ENCODE data around the gene OR6F1. TPM values are rescaled to one million over a fixed set of nuclear protein-coding genes. Genes with fewer than 3 reads are reported as not detected.

Gene OR6F1
- total RNA-seq (2022; extraction: Qiagen RNA extraction; ENCODE audit: low read depth): not detected in 5 replicates

DNA sequence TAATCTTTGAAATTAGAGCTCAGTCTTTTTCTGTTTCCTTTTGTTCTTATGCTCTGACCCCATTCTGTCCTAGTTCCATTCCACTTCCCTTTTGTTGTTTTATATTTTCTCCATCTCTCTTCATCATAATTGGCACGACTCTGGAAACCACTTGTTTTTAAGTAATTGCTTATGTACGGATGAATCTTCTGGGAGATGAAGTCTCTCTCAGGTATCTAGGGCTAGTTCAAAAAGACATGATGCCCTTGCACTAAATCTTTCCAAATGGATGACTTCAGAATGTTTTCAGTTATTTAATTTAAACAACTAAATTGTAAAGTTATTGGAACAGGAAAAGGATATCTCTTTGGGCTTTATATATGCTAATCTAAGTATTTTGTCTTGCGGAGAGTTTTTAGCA, at the start of gene OR6F1:
Gene OR6F1, minus strand, starts transcription at position 101 of the 400 bp plus-strand sequence. CDS start 3,891 bp downstream, outside the sequence.

DNA sequence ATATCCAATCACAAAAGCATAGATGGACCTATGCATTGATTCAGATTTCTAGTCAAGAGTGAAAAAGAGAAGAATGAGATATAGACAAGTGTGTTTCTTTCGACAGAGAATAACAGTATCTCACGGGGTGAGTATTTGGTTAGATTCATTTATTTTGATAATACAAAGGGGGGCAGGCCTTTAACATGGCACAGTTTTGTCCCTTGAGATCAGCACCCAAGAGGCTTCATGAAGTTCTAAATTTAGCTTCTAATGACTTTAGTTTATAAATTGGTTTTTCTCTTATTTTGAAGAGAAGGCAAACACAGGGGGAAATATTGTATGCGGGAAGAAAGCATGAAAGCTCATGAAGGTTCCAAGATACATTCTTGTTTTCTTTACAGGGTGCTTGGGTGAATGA, 44.0 kb upstream of the OR6F1 start, which contains the start of gene OR1C1:
Gene OR1C1, minus strand, starts transcription at position 101 of the 400 bp plus-strand sequence. CDS start 2,150 bp downstream, outside the sequence.

DNA sequence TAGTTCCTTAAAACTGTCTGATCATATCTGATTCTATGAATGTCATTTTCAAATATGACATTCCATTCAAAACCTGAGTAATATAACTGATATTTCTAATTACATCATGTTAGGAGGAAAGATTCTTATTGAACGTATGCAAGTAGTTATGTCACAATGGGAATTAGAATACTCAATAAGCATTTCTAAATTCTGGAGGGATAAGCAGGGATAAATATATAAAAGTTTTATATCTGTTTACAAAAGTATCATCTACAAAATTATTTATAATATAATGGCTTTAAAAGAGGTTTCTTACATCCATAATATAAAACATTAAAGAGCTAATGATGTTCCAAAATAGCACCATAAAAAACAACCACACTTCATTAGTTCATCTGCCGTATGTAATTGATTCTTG, 31.6 kb upstream of the OR6F1 start, which contains the start of gene OR14A2:
Gene OR14A2, minus strand, starts transcription at position 101 of the 400 bp plus-strand sequence.

DNA sequence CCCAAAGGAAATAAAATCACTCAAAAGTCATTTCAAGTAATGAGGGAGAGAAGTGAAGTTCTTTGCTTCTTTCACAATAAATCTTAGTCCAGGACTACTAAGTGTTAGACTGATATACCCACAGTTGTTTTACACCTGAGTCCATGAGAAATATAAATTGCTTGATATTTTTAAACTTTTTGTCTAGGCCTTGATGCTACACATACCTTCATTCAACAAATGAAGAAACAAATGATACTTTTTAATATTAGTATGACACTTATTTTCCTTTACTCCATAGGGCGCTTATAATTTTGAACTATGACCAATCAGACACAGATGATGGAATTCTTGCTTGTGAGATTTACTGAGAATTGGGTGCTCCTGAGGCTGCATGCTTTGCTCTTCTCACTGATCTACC, 21.9 kb upstream of the OR6F1 start, which contains the start of gene OR14K1:
Gene OR14K1, plus strand, starts transcription at position 301 of the 400 bp plus-strand sequence. Its CDS starts 0 bp downstream, at position 301.

DNA sequence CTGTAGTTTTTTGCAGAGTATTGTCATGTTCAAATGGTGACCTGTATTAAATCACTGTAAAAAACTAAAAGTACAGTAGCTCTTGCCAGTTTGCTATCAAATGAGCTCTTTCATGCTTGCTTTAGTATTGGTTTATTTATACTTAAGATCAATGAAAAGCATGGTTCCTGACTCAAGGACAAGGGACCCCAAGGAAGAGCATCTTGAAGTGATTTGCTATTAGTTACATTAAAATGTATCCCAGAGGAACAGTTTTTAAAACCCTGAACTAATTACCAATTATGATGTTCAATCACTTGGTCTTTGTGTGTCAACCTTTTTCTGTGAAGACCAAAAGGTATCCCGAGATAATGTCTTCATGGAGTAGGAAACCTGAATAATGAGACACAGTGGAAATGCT, 36.8 kb downstream of the OR6F1 start, which contains the start of gene OR13G1:
Gene OR13G1, minus strand, starts transcription at position 101 of the 400 bp plus-strand sequence. CDS start 6,698 bp downstream, outside the sequence.

Other genes starting within 250 kb of the OR6F1 start
- gene OR2C3, start 180.2 kb downstream of the OR6F1 start, total RNA-seq (2022; extraction: Qiagen RNA extraction; ENCODE audit: low read depth): not detected in 5 replicates
- not detected in 5 replicates for gene GCSAML, start 167.5 kb downstream of the OR6F1 start, total RNA-seq (2022; extraction: Qiagen RNA extraction; ENCODE audit: low read depth)
- gene OR2G2, start 128.3 kb downstream of the OR6F1 start, total RNA-seq (2022; extraction: Qiagen RNA extraction; ENCODE audit: low read depth): not detected in 5 replicates
- gene OR2G3, start 111.1 kb downstream of the OR6F1 start, total RNA-seq (2022; extraction: Qiagen RNA extraction; ENCODE audit: low read depth): not detected in 5 replicates
- not detected in 5 replicates for gene OR13G1, start 36.9 kb downstream of the OR6F1 start, total RNA-seq (2022; extraction: Qiagen RNA extraction; ENCODE audit: low read depth)
- gene OR14K1, start 22.0 kb upstream of the OR6F1 start, total RNA-seq (2022; extraction: Qiagen RNA extraction; ENCODE audit: low read depth): not detected in 5 replicates
- gene OR14A2, start 31.5 kb upstream of the OR6F1 start, total RNA-seq (2022; extraction: Qiagen RNA extraction; ENCODE audit: low read depth): not detected in 5 replicates
- gene OR1C1, start 43.9 kb upstream of the OR6F1 start, total RNA-seq (2022; extraction: Qiagen RNA extraction; ENCODE audit: low read depth): not detected in 5 replicates
- not detected in 5 replicates for gene OR14A16, start 107.5 kb upstream of the OR6F1 start, total RNA-seq (2022; extraction: Qiagen RNA extraction; ENCODE audit: low read depth)
- gene OR11L1, start 125.2 kb upstream of the OR6F1 start, total RNA-seq (2022; extraction: Qiagen RNA extraction; ENCODE audit: low read depth): not detected in 5 replicates
- gene TRIM58, start 140.5 kb upstream of the OR6F1 start, total RNA-seq (2022; extraction: Qiagen RNA extraction; ENCODE audit: low read depth): not detected in 5 replicates
- not detected in 5 replicates for gene OR2W3, start 178.9 kb upstream of the OR6F1 start, total RNA-seq (2022; extraction: Qiagen RNA extraction; ENCODE audit: low read depth)
- gene OR2T8, start 203.6 kb upstream of the OR6F1 start, total RNA-seq (2022; extraction: Qiagen RNA extraction; ENCODE audit: low read depth): not detected in 5 replicates
- gene OR2AJ1, start 208.2 kb upstream of the OR6F1 start, total RNA-seq (2022; extraction: Qiagen RNA extraction; ENCODE audit: low read depth): not detected in 5 replicates
- not detected in 5 replicates for gene OR2L8, start 232.2 kb upstream of the OR6F1 start, total RNA-seq (2022; extraction: Qiagen RNA extraction; ENCODE audit: low read depth)
- not detected in 5 replicates for gene OR2AK2, start 248.6 kb upstream of the OR6F1 start, total RNA-seq (2022; extraction: Qiagen RNA extraction; ENCODE audit: low read depth)

Measured in A549 treated with ZK216348 at 1 μM for 4 hours (cell line).